H1 (cell line): ENCODE data around the gene LHFPL3. TPM values are rescaled to one million over a fixed set of nuclear protein-coding genes. Genes with fewer than 3 reads are reported as not detected.

Source experiments
- CTCF ChIA-PET: fragments of 300-600 bp; sonication (Branson Sonifier 250); formaldehyde crosslinking; loops from one replicate; lab custom pipeline; 2021; ENCODE audit not compliant: partially characterized antibody; lab: Charles Lee
- POLR2A ChIA-PET: fragments of 300-600 bp; sonication (Branson Sonifier 250); formaldehyde crosslinking; loops from one replicate; lab custom pipeline; 2021; ENCODE audit warnings: inconsistent platforms; ENCODE audit not compliant: partially characterized antibody; lab: Charles Lee
- DNase-seq, 2 experiments: peaks; one replicate each; pipeline versions ENCODE4 v3.0.0 to v3.0.0-alpha.2; 2010 to 2022; ENCODE audit warnings: low spot score in 2 of 2, low read depth in 1 of 2, mixed read lengths in 1 of 2
- FAIRE-seq: peaks from 2 replicates; lab custom pipeline; 2011; peaks lifted over from hg19 to GRCh38; lab: Jason Lieb, UNC
- H2AFZ ChIP-seq: 2 replicates; pipeline ENCODE4 v1.8.1; 2012; ENCODE audit warnings: low read length, inconsistent platforms
- H2AK5ac ChIP-seq: 2 replicates; pipeline ENCODE4 v1.6.1; 2013; ENCODE audit warnings: low read depth, low read length
- H2BK120ac ChIP-seq: replicated peaks from 2 replicates; pipeline ENCODE3; 2013; ENCODE audit warnings: low read depth, low read length, inconsistent platforms
- H2BK12ac ChIP-seq: 2 replicates; pipeline ENCODE4 v1.6.1; 2013; ENCODE audit warnings: low read depth, low read length
- H2BK15ac ChIP-seq: 2 replicates; pipeline ENCODE4 v1.6.1; 2013; ENCODE audit warnings: low read length
- H2BK20ac ChIP-seq: 2 replicates; pipeline ENCODE4 v1.6.1; 2013; ENCODE audit warnings: low read length
- H2BK5ac ChIP-seq: 2 replicates; pipeline ENCODE4 v1.6.1; 2013; ENCODE audit warnings: low read depth, low read length
- H3K14ac ChIP-seq: 2 replicates; pipeline ENCODE4 v1.6.1; 2013; ENCODE audit warnings: inconsistent platforms; ENCODE audit not compliant: insufficient read length
- H3K18ac ChIP-seq: 2 replicates; pipeline ENCODE4 v1.6.1; 2013; ENCODE audit warnings: low read length; ENCODE audit errors: extremely low read depth
- H3K23ac ChIP-seq: 2 replicates; pipeline ENCODE4 v1.6.1; 2013; ENCODE audit warnings: inconsistent platforms; ENCODE audit not compliant: insufficient read length
- H3K23me2 ChIP-seq: 2 replicates; pipeline ENCODE4 v1.6.1; 2013; ENCODE audit warnings: low read depth, low read length
- H3K27ac ChIP-seq: 2 replicates; pipeline ENCODE4 v1.6.1; 2011; ENCODE audit warnings: low read depth, low read length, inconsistent platforms
- H3K27me3 ChIP-seq, 4 experiments: replicated peaks in 1 of 4; 1 replicate in 1 of 4; 2 replicates in 3 of 4; pipeline versions ENCODE4 v1.6.1 to v1.8.1; 2011 to 2013; ENCODE audit warnings: low read length in 3 of 4, mild to moderate bottlenecking in 3 of 4, inconsistent platforms in 2 of 4, mixed read lengths in 2 of 4, moderate library complexity in 1 of 4; ENCODE audit not compliant: control insufficient read depth in 3 of 4, insufficient read depth in 3 of 4; ENCODE audit errors: extremely low read depth in 1 of 4
- H3K36me3 ChIP-seq, 4 experiments: 2 replicates each; pipeline versions ENCODE4 v1.6.1 to v1.8.1; 2011 to 2013; ENCODE audit warnings: mild to moderate bottlenecking in 4 of 4, low read length in 3 of 4, moderate library complexity in 2 of 4, control low read depth in 1 of 4, inconsistent platforms in 1 of 4; ENCODE audit not compliant: insufficient read depth in 4 of 4, control insufficient read depth in 2 of 4
- H3K4ac ChIP-seq: replicated peaks from 2 replicates; pipeline ENCODE3; 2013; ENCODE audit warnings: low read length, low read depth, mixed read lengths, inconsistent platforms; ENCODE audit not compliant: insufficient read length
- H3K4me1 ChIP-seq, 4 experiments: replicated peaks in 1 of 4; 1 replicate in 1 of 4; 2 replicates in 3 of 4; pipeline versions ENCODE4 v1.6.1 to v1.8.1; 2011 to 2013; ENCODE audit warnings: low read length in 3 of 4, inconsistent platforms in 2 of 4, mixed read lengths in 1 of 4; ENCODE audit not compliant: insufficient read depth in 4 of 4, control insufficient read depth in 3 of 4
- H3K4me2 ChIP-seq, 2 experiments: 2 replicates each; pipeline versions ENCODE4 v1.6.1 to v1.8.1; 2011 to 2013; ENCODE audit warnings: low read depth in 2 of 2, low read length in 2 of 2, control low read depth in 1 of 2, inconsistent platforms in 1 of 2, mild to moderate bottlenecking in 1 of 2; ENCODE audit not compliant: insufficient read depth in 1 of 2
- H3K4me3 ChIP-seq, 4 experiments: fragments of 200-600, 300-600 bp in 1 of 4; sonication (generic), shearing (Covaris generic), sonication (Bioruptor Twin) in 1 of 4; 2 replicates each; pipeline versions ENCODE4 v1.5.1 to v1.8.1; 2011 to 2016; ENCODE audit warnings: low read length in 4 of 4, low read depth in 3 of 4, control low read depth in 2 of 4, inconsistent platforms in 2 of 4, mild to moderate bottlenecking in 2 of 4, mixed read lengths in 1 of 4, moderate library complexity in 1 of 4; ENCODE audit not compliant: insufficient read depth in 2 of 4; ENCODE audit errors: extremely low read depth in 1 of 4
- H3K56ac ChIP-seq: replicated peaks from 2 replicates; pipeline ENCODE3; 2013; ENCODE audit warnings: low read depth, mild to moderate bottlenecking, mixed read lengths, low read length, inconsistent platforms; ENCODE audit not compliant: insufficient read length
- H3K79me1 ChIP-seq: 2 replicates; pipeline ENCODE4 v1.6.1; 2013; ENCODE audit warnings: low read depth, low read length, control low read depth
- H3K79me2 ChIP-seq, 2 experiments: 2 replicates each; pipeline versions ENCODE4 v1.6.1 to v1.8.1; 2012 to 2013; ENCODE audit warnings: low read length in 2 of 2, mild to moderate bottlenecking in 2 of 2, inconsistent platforms in 1 of 2; ENCODE audit not compliant: insufficient read depth in 2 of 2, control insufficient read depth in 1 of 2
- H3K9ac ChIP-seq, 4 experiments: replicated peaks in 1 of 4; 1 replicate in 1 of 4; 2 replicates in 3 of 4; pipeline versions ENCODE4 v1.6.1 to v1.8.1; 2011 to 2013; ENCODE audit warnings: low read depth in 3 of 4, low read length in 3 of 4, control low read depth in 2 of 4, mild to moderate bottlenecking in 2 of 4, moderate library complexity in 2 of 4, inconsistent platforms in 1 of 4; ENCODE audit errors: extremely low read depth in 1 of 4
- H3K9me3 ChIP-seq, 2 experiments: 2 replicates each; pipeline versions ENCODE4 v1.6.1 to v1.8.1; 2012 to 2013; ENCODE audit warnings: mild to moderate bottlenecking in 2 of 2, moderate library complexity in 2 of 2, control low read depth in 1 of 2, inconsistent platforms in 1 of 2, low read depth in 1 of 2, low read length in 1 of 2, mixed read lengths in 1 of 2; ENCODE audit not compliant: insufficient read depth in 2 of 2
- H4K20me1 ChIP-seq, 2 experiments: replicated peaks in 1 of 2; 2 replicates each; pipeline versions ENCODE3 to v1.8.1; 2011 to 2013; ENCODE audit warnings: inconsistent platforms in 2 of 2, low read length in 2 of 2, mild to moderate bottlenecking in 1 of 2; ENCODE audit not compliant: insufficient read depth in 2 of 2, control insufficient read depth in 1 of 2
- H4K5ac ChIP-seq: 2 replicates; pipeline ENCODE4 v1.6.1; 2013; ENCODE audit warnings: low read length, low read depth, mixed read lengths, inconsistent platforms; ENCODE audit not compliant: insufficient read length
- H4K8ac ChIP-seq: 2 replicates; pipeline ENCODE4 v1.8.0; 2013; ENCODE audit warnings: mild to moderate bottlenecking, moderate library complexity, low read length, inconsistent platforms; ENCODE audit not compliant: insufficient read depth; ENCODE audit errors: extremely low read depth
- H4K91ac ChIP-seq: replicated peaks from 2 replicates; pipeline ENCODE3; 2013; ENCODE audit warnings: low read length, mixed read lengths, inconsistent platforms; ENCODE audit not compliant: insufficient read length
- ASH2L ChIP-seq: fragments of 200-600, 300-600 bp; sonication (generic); IDR thresholded peaks from one replicate; pipeline ENCODE4 v1.7.1; 2017; ENCODE audit warnings: low read length
- ATF2 ChIP-seq: IDR thresholded peaks from 2 replicates; pipeline ENCODE4 v1.6.1; 2012; ENCODE audit warnings: low read length, inconsistent platforms
- BCL11A ChIP-seq, 2 experiments: IDR thresholded peaks; one replicate each; pipeline ENCODE4 v1.6.1; 2011; ENCODE audit warnings: low read depth in 2 of 2, low read length in 2 of 2, mild to moderate bottlenecking in 2 of 2
- CTBP2 ChIP-seq: IDR thresholded peaks from 2 replicates; pipeline ENCODE4 v1.7.0; 2011; ENCODE audit warnings: borderline replicate concordance, mild to moderate bottlenecking, moderate library complexity, mixed read lengths, low read length; ENCODE audit not compliant: insufficient read depth, insufficient read length
- FOSL1 ChIP-seq: IDR thresholded peaks from 2 replicates; pipeline ENCODE4 v1.6.1; 2011; ENCODE audit warnings: mild to moderate bottlenecking, low read depth, low read length, moderate library complexity; ENCODE audit not compliant: insufficient read depth
- KDM4A ChIP-seq: IDR thresholded peaks from one replicate; pipeline ENCODE4 v1.7.1; 2012; ENCODE audit warnings: low read depth, mild to moderate bottlenecking, moderate library complexity, low read length, inconsistent platforms; ENCODE audit not compliant: severe bottlenecking
- MAFK ChIP-seq: IDR thresholded peaks from 2 replicates; pipeline ENCODE4 v1.6.1; 2012; ENCODE audit warnings: low read depth, mild to moderate bottlenecking, improper control_type of control experiment, low read length
- PHF8 ChIP-seq: fragments of 200-600 bp; sonication (generic); conservative IDR thresholded peaks from 2 replicates; pipeline ENCODE4 v1.7.1; 2012; ENCODE audit warnings: low read depth, mild to moderate bottlenecking, inconsistent platforms, low read length, moderate library complexity
- POLR2A ChIP-seq, 2 experiments: IDR thresholded peaks; 1 replicate in 1 of 2; 2 replicates in 1 of 2; pipeline ENCODE4 v1.6.1; 2011; ENCODE audit warnings: low read depth in 2 of 2, low read length in 2 of 2, mild to moderate bottlenecking in 2 of 2; ENCODE audit errors: control extremely low read depth in 1 of 2
- POLR2AphosphoS5 ChIP-seq: IDR thresholded peaks from 2 replicates; pipeline ENCODE4 v1.6.1; 2011; ENCODE audit warnings: low read depth, low read length
- SIX5 ChIP-seq: IDR thresholded peaks from 2 replicates; pipeline ENCODE4 v1.6.1; 2011; ENCODE audit warnings: mild to moderate bottlenecking, low read depth, low read length
- SP2 ChIP-seq: IDR thresholded peaks from 2 replicates; pipeline ENCODE4 v1.6.1; 2012; ENCODE audit warnings: mild to moderate bottlenecking, low read length, inconsistent platforms
- SRF ChIP-seq: IDR thresholded peaks from 2 replicates; pipeline ENCODE4 v1.6.1; 2011; ENCODE audit warnings: mild to moderate bottlenecking, low read depth, low read length, moderate library complexity
- TAF7 ChIP-seq: optimal IDR thresholded peaks from 2 replicates; pipeline ENCODE3; 2011; ENCODE audit warnings: low read depth, mild to moderate bottlenecking, inconsistent platforms, low read length, moderate library complexity, borderline replicate concordance
- WGBS, 2 experiments: shearing (Covaris generic) in 1 of 2; methylation state at CpG; one replicate each; pipeline versions ENCODE4 v1.1.6 to v1.1.7; 2013 to 2015; ENCODE audit warnings: low lambda C conversion rate in 2 of 2, mixed read lengths in 2 of 2, inconsistent platforms in 1 of 2, low coverage in 1 of 2, missing lambda C conversion rate in 1 of 2; ENCODE audit not compliant: insufficient replicate concordance in 2 of 2, insufficient coverage in 1 of 2, insufficient read length in 1 of 2; ENCODE audit errors: extremely low coverage in 1 of 2, missing lambda C conversion rate in 1 of 2; 5-methylcytosine and 5-hydroxymethylcytosine counted together
- polyA plus RNA-seq, 7 experiments: library from polyadenylated mRNA; depleted of rRNA in 3 of 7; stranded (reverse) in 5 of 7; unstranded in 2 of 7; fragments of >200 nt in 5 of 7; fragments of 200-250 nt in 2 of 7; gene quantifications; 1 replicate in 5 of 7; 2 replicates in 1 of 7; 4 replicates in 1 of 7; pipeline versions ENCODE4 v1.2.1 to v1.2.3, GENCODE V29; 2011 to 2013; ENCODE audit warnings: missing spikeins in 2 of 7, mixed read lengths in 2 of 7
- total RNA-seq: library from RNA; stranded (reverse); fragmentation: NEBNext Ultra II Directional; extraction: Animal tissue kit (Norgen Biotek cat#: 25700); gene quantifications from 2 replicates; pipeline ENCODE4 v1.2.1, GENCODE V29; 2021

The LHFPL3 gene
- total and polyA plus RNA-seq, 2 of the 8 experiments (the other 6 are each of a cell fraction or from before 2014, with no cell fraction given): 0.24 to 0.50 TPM

DNA sequence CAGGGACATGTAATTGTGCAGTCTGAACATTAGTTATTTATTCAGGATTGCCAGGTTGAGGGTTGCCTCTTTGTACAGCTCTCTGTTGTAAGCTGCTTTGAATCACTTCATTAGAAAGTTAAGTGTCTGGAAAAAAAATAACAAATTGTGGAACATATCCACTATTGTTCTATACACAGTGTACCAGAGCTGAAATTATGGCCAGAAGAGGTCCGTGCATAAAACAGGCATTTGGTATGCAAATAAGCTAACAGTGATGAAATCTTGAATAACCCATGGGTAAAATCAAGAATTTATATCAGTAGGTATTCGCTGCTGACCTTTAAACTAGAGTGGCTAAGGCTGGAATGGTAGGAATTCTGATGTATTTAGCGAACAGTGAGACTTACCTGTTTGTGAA is 152.1 kb downstream of the LHFPL3 start:
- Histone ChIP-seq H4K5ac (no peak overlapping the region), H3K4ac (no peak overlapping the region), H4K8ac (no peak overlapping the region), H3K36me3 (no peaks in the 10 kb centered on the region), H2AK5ac (no peak overlapping the region), H3K79me2 (no peaks in the 10 kb centered on the region), H3K14ac (no peak overlapping the region), H3K27me3 (no peaks in the 10 kb centered on the region), H3K27ac (no peak overlapping the region), H3K56ac (no peak overlapping the region), H3K4me1 (no peaks in the 10 kb centered on the region), H3K4me3 (no peak overlapping the region), H2BK20ac (no peak overlapping the region), H2BK15ac (no peak overlapping the region), H2BK5ac (no peak overlapping the region), H3K18ac (no peak overlapping the region), H3K79me1 (no peaks in the 10 kb centered on the region), H3K9me3 (peaks cover 20 to 52% of the 10 kb centered on the region in 2 experiments; a peak in 2 of 4 replicates), H2BK12ac (no peak overlapping the region), H2AFZ (no peak overlapping the region), H2BK120ac (no peak overlapping the region), H3K23ac (no peak overlapping the region), H4K91ac (no peak overlapping the region), H3K23me2 (no peaks in the 10 kb centered on the region), H3K4me2 (no peak overlapping the region), H4K20me1 (no peaks in the 10 kb centered on the region), H3K9ac (no peak overlapping the region)
- 74% methylated on average over 3 of the region's 3 CpGs; no CpG with 5 or more reads in 1 of the 2 experiments for WGBS, 2 experiments
- POLR2A ChIA-PET: no interaction called here
- DNase-seq (no peak), FAIRE-seq (no peak)
- CTCF ChIA-PET: interaction anchor here (0.6 kb wide), 1 partner anchor 44 kb away, joined by 3 read pairs; no protein-coding TSS in a partner anchor
- no peak for TF ChIP-seq ATF2
- TF ChIP-seq KDM4A: no peak
- no peak for TF ChIP-seq SRF
- no peak for TF ChIP-seq PHF8
- no peak for TF ChIP-seq TAF7
- no peak for TF ChIP-seq MAFK
- TF ChIP-seq ASH2L: no peak
- no peak for TF ChIP-seq SP2
- TF ChIP-seq BCL11A (IDR thresholded peaks at IDR 0.05; ENCODE audit: low read depth in 2 of 2, low read length in 2 of 2): no peak
- no peak for TF ChIP-seq CTBP2
- no peak for TF ChIP-seq SIX5
- no peak for TF ChIP-seq FOSL1
- TF ChIP-seq POLR2AphosphoS5: no peak
- no peak for TF ChIP-seq POLR2A (IDR thresholded peaks at IDR 0.05; ENCODE audit: control extremely low read depth in 1 of 2, low read depth in 2 of 2, low read length in 2 of 2)
